Panc1 (cell line): ENCODE measurements around the gene SBNO2. TPM values are rescaled to one million over a fixed set of nuclear protein-coding genes. Genes with fewer than 3 reads are reported as not detected.

Source experiments
- ATAC-seq: fragments of 200-7000 bp; cut with Tn5 transposase; 2 replicates; pipeline ENCODE4 v1.9.1; 2020; ENCODE audit warnings: mild to moderate bottlenecking, moderate library complexity
- BruUV-seq: library from RNA; stranded (reverse); fragments of 400-500 nt; replicated peaks from 2 replicates; lab custom pipeline; 2021; lab: Mats Ljungman, UMichigan
- CTCF ChIA-PET: fragments of 300-600 bp; sonication (Branson Sonifier 250); formaldehyde crosslinking; loops from one replicate; lab custom pipeline; 2022; ENCODE audit warnings: antibody characterized with exemption; lab: Charles Lee
- POLR2A ChIA-PET: fragments of 300-600 bp; sonication (Branson Sonifier 250); formaldehyde crosslinking; loops from one replicate; lab custom pipeline; 2022; ENCODE audit warnings: antibody characterized with exemption; lab: Charles Lee
- DNase-seq: peaks from one replicate; pipeline ENCODE4 v3.0.0-alpha.2; 2010; ENCODE audit warnings: low read depth, low spot score
- H3K27ac ChIP-seq: 2 replicates; pipeline ENCODE4 v1.5.1; 2011; ENCODE audit warnings: mild to moderate bottlenecking, low read length, inconsistent platforms
- H3K27me3 ChIP-seq: fragments of 200-500 bp; sonication (Bioruptor generic); 2 replicates; pipeline ENCODE4 v1.6.0; 2014; ENCODE audit warnings: low read length, inconsistent platforms; ENCODE audit not compliant: control insufficient read depth, insufficient read depth
- H3K36me3 ChIP-seq: fragments of 200-500 bp; sonication (Bioruptor generic); 2 replicates; pipeline ENCODE4 v1.5.1; 2014; ENCODE audit warnings: inconsistent platforms, mild to moderate bottlenecking, low read length, moderate library complexity; ENCODE audit not compliant: control insufficient read depth, insufficient read depth
- H3K4me1 ChIP-seq: 2 replicates; pipeline ENCODE4 v1.5.1; 2011; ENCODE audit warnings: inconsistent platforms, mild to moderate bottlenecking, low read length, moderate library complexity; ENCODE audit not compliant: control insufficient read depth, insufficient read depth
- H3K4me3 ChIP-seq, 2 experiments: 2 replicates each; pipeline ENCODE4 v1.5.1; 2011 to 2012; ENCODE audit warnings: low read depth in 2 of 2, low read length in 2 of 2, mild to moderate bottlenecking in 2 of 2, inconsistent platforms in 1 of 2, moderate library complexity in 1 of 2
- H3K9me3 ChIP-seq: fragments of 200-500 bp; sonication (Bioruptor generic); 2 replicates; pipeline ENCODE4 v1.5.1; 2014; ENCODE audit warnings: low read depth, mild to moderate bottlenecking, inconsistent platforms, low read length, moderate library complexity; ENCODE audit not compliant: control insufficient read depth, insufficient read depth
- CTCF ChIP-seq: fragments of 450-650 bp; IDR thresholded peaks from 2 replicates; pipeline ENCODE4 v1.5.1; 2017; ENCODE audit warnings: mild to moderate bottlenecking
- POLR2AphosphoS5 ChIP-seq: IDR thresholded peaks from 2 replicates; pipeline ENCODE4 v1.6.1; 2012; ENCODE audit warnings: mild to moderate bottlenecking, low read depth, low read length, moderate library complexity
- SIN3A ChIP-seq: IDR thresholded peaks from 2 replicates; pipeline ENCODE4 v1.6.1; 2012; ENCODE audit warnings: low read depth, mild to moderate bottlenecking, low read length, moderate library complexity, borderline replicate concordance; ENCODE audit not compliant: insufficient read depth
- TCF7L2 ChIP-seq: IDR thresholded peaks from 2 replicates; pipeline ENCODE4 v1.6.1; 2011; ENCODE audit warnings: mild to moderate bottlenecking, low read depth, low read length, inconsistent platforms
- in situ Hi-C: cut with HindIII; loops from 2 replicates; pipeline ENCODE4 v1.10.0; 2016; ENCODE audit warnings: low sequenced_read_pairs, low pct_unique_long_range_greater_than_20kb
- intact Hi-C: fragments of 100-400 bp; cut with micrococcal nuclease; formaldehyde crosslinking; loops from one replicate; pipeline ENCODE4 v1.10.0; 2022; ENCODE audit not compliant: unreplicated experiment
- total RNA-seq: library from RNA; stranded (reverse); gene quantifications from one replicate; pipeline ENCODE4 v1.2.1, GENCODE V29; 2021; ENCODE audit not compliant: unreplicated experiment
- TF ChIP-seq, protein P1 (sequence below), 2 experiments: IDR thresholded peaks; 2 replicates each; pipeline ENCODE4 v1.6.1; 2011 to 2012; ENCODE audit warnings: low read depth in 2 of 2, control low read depth in 1 of 2, low read length in 1 of 2, mild to moderate bottlenecking in 1 of 2, moderate library complexity in 1 of 2; ENCODE audit not compliant: insufficient read depth in 1 of 2

The SBNO2 gene
- total RNA-seq, 1 experiment from 2014 or later: 101 TPM

- TF ChIP-seq SIN3A: no peak
- CTCF ChIA-PET: no interaction called here
- no peaks in the 10 kb centered on the region for H3K36me3 ChIP-seq
- no peaks in the 10 kb centered on the region for H3K9me3 ChIP-seq
- DNase-seq (no peak), ATAC-seq (no peak)
- in situ Hi-C loops (no loop called here), intact Hi-C loops (no loop called here)
- no peak overlapping the region; the same call in 1 of the 2 replicates for H3K27ac ChIP-seq
- BruUV-seq: no TSS peak
- POLR2A ChIA-PET: no interaction called here
- no peak overlapping the region for H3K4me3 ChIP-seq
- H3K27me3 ChIP-seq: no peaks in the 10 kb centered on the region
- peaks cover 5% of the 10 kb centered on the region for H3K4me1 ChIP-seq
These were observed 32.1 kb downstream of the SBNO2 start for GRCh38 chr19:1141944-1142343.

- Histone ChIP-seq H3K4me3 (no peak overlapping the region), H3K4me1 (peaks cover 7% of the 10 kb centered on the region), H3K36me3 (no peaks in the 10 kb centered on the region), H3K9me3 (no peaks in the 10 kb centered on the region), H3K27me3 (no peaks in the 10 kb centered on the region), H3K27ac (no peak overlapping the region)
- in situ Hi-C loops: no loop called here
- BruUV-seq: no TSS peak
- POLR2A ChIA-PET: no interaction called here
- DNase-seq: no peak
- CTCF ChIA-PET: no interaction called here
- TF ChIP-seq POLR2AphosphoS5: no peak
- no peak for TF ChIP-seq SIN3A
- TF ChIP-seq CTCF: no peak
- no peak for TF ChIP-seq TCF7L2
- TF ChIP-seq, protein P1, sequence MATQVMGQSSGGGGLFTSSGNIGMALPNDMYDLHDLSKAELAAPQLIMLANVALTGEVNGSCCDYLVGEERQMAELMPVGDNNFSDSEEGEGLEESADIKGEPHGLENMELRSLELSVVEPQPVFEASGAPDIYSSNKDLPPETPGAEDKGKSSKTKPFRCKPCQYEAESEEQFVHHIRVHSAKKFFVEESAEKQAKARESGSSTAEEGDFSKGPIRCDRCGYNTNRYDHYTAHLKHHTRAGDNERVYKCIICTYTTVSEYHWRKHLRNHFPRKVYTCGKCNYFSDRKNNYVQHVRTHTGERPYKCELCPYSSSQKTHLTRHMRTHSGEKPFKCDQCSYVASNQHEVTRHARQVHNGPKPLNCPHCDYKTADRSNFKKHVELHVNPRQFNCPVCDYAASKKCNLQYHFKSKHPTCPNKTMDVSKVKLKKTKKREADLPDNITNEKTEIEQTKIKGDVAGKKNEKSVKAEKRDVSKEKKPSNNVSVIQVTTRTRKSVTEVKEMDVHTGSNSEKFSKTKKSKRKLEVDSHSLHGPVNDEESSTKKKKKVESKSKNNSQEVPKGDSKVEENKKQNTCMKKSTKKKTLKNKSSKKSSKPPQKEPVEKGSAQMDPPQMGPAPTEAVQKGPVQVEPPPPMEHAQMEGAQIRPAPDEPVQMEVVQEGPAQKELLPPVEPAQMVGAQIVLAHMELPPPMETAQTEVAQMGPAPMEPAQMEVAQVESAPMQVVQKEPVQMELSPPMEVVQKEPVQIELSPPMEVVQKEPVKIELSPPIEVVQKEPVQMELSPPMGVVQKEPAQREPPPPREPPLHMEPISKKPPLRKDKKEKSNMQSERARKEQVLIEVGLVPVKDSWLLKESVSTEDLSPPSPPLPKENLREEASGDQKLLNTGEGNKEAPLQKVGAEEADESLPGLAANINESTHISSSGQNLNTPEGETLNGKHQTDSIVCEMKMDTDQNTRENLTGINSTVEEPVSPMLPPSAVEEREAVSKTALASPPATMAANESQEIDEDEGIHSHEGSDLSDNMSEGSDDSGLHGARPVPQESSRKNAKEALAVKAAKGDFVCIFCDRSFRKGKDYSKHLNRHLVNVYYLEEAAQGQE (IDR thresholded peaks at IDR 0.05; ENCODE audit: insufficient read depth in 1 of 2, low read depth in 2 of 2, low read length in 1 of 2): no peak
- ATAC-seq: peak; percentile 20; the same call in 1 of the 2 replicates
- intact Hi-C loops: no loop called here
These were observed 33.6 kb downstream of the SBNO2 start for GRCh38 chr19:1140272-1141027.

GRCh38 chr19:1139126-1139525, 34.9 kb downstream of the SBNO2 start:
- no peak overlapping the region for H3K27ac ChIP-seq
- ATAC-seq (no peak), DNase-seq (no peak)
- ChIA-PET CTCF (no interaction called here), POLR2A (no interaction called here)
- H3K27me3 ChIP-seq: no peaks in the 10 kb centered on the region
- no peaks in the 10 kb centered on the region for H3K9me3 ChIP-seq
- no peak overlapping the region for H3K4me3 ChIP-seq
- H3K4me1 ChIP-seq: peaks cover 7% of the 10 kb centered on the region
- intact Hi-C loops (no loop called here), in situ Hi-C loops (no loop called here)
- BruUV-seq: no TSS peak
- TF ChIP-seq POLR2AphosphoS5 (no peak), CTCF (no peak), SIN3A (no peak), TCF7L2 (no peak)
- TF ChIP-seq, protein P1 (IDR thresholded peaks at IDR 0.05; ENCODE audit: insufficient read depth in 1 of 2, low read depth in 2 of 2, low read length in 1 of 2): no peak
- H3K36me3 ChIP-seq: no peaks in the 10 kb centered on the region
